ENCODE results near the gene VSTM4.

The VSTM4 gene

DNA sequence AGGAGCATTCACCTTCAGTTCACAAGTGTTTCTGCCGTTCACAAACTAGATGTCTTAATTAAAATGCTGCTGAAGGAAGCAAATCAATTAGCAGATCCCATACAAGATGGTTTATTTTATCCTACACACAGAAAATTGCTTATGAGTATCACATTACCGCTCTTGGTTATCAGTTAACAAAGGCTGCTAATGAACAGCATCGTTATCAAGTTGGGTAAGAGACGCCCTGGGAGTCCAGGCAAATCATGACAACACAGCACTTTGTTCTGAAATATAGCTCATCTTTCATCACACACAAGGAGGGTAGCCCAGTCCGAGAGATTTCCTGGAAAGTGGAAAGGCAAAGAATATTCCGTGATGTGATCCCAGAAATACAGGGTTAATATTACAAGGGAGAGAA, 39.3 kb upstream of the VSTM4 start:
- no peak for DNase-seq (ENCODE audit: low spot score)
- in situ Hi-C loops (cut with MboI; ENCODE audit: low sequenced_read_pairs, unreplicated experiment) = loop anchor here (25.0 kb wide), 1 partner anchor 492 kb away; no protein-coding TSS in a partner anchor
- TF ChIP-seq, protein P1, sequence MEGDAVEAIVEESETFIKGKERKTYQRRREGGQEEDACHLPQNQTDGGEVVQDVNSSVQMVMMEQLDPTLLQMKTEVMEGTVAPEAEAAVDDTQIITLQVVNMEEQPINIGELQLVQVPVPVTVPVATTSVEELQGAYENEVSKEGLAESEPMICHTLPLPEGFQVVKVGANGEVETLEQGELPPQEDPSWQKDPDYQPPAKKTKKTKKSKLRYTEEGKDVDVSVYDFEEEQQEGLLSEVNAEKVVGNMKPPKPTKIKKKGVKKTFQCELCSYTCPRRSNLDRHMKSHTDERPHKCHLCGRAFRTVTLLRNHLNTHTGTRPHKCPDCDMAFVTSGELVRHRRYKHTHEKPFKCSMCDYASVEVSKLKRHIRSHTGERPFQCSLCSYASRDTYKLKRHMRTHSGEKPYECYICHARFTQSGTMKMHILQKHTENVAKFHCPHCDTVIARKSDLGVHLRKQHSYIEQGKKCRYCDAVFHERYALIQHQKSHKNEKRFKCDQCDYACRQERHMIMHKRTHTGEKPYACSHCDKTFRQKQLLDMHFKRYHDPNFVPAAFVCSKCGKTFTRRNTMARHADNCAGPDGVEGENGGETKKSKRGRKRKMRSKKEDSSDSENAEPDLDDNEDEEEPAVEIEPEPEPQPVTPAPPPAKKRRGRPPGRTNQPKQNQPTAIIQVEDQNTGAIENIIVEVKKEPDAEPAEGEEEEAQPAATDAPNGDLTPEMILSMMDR (IDR thresholded peaks at IDR 0.05; ENCODE audit: borderline replicate concordance, control extremely low read depth, extremely low read depth, insufficient read depth, missing control alignments) = no peak

DNA sequence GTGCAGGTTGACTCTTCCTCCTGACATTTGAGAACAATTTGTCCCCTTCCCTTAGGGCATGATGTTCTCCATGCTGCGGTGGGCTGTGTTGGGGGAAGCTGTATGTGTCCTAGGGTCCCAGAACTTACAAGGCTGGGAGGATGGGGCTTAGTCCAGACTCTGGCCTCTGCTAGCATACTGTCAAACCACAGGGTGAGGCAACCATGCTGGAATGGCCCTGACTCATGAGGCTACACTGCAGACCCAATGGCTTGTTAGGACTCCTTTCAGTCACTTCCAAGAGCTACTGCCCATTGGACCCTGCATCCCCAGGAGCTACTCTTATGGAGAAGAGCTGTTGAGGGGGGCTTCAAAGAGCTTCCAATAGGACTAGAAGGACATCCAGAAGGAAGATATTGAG, 38.6 kb upstream of the VSTM4 start:
- in situ Hi-C loops (cut with MboI; ENCODE audit: low sequenced_read_pairs, unreplicated experiment) = loop anchor here (25.0 kb wide), 1 partner anchor 492 kb away; no protein-coding TSS in a partner anchor
- TF ChIP-seq, protein P1 (IDR thresholded peaks at IDR 0.05; ENCODE audit: borderline replicate concordance, control extremely low read depth, extremely low read depth, insufficient read depth, missing control alignments) = no peak
- DNase-seq (ENCODE audit: low spot score) = no peak

DNA sequence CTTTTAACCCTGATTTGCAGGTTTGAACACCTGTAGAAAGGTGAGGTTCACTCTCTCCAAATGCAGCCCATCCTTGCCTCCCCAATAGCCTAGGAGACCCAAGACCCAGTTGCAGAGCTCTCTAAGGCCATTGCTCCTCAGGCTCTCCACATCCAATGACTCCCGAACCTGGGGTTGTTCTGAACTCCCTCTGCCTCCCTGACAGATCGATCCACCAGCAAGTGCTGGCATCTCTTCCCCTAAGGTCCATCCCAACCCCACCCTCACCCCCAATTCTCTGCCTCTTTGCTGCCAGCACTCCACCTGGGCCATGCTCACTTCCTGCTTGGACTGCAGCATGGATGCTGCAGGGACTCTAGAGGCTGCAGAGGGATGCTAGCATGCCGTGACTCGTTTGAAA, 37.8 kb upstream of the VSTM4 start:
- TF ChIP-seq, protein P1 (IDR thresholded peaks at IDR 0.05; ENCODE audit: borderline replicate concordance, control extremely low read depth, extremely low read depth, insufficient read depth, missing control alignments) = no peak
- no peak for DNase-seq (ENCODE audit: low spot score)
- in situ Hi-C loops (cut with MboI; ENCODE audit: low sequenced_read_pairs, unreplicated experiment) = loop anchor here (25.0 kb wide), 1 partner anchor 491 kb away; no protein-coding TSS in a partner anchor

DNA sequence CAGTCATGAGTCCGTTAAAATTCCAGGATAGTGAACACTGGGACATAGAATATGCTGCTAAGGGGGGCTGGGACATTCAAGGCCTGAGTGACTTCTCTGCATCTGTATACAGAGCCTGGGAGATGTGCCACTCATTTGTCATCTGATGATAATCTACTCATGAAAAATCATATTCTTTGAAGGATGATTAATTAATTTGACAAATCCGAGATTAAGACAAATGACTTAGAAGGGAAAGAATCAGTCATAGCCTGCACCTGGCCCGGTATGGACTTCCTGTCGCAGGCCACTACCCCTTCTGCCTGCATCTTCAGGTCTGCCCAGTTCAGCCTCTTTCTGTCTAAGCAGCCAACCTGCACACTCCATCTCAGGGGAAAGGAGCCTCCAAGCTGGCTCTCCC, 37.3 kb upstream of the VSTM4 start:
- no peak for DNase-seq (ENCODE audit: low spot score)
- in situ Hi-C loops (cut with MboI; ENCODE audit: low sequenced_read_pairs, unreplicated experiment) = loop anchor here (25.0 kb wide), 1 partner anchor 490 kb away; no protein-coding TSS in a partner anchor
- TF ChIP-seq, protein P1 (IDR thresholded peaks at IDR 0.05; ENCODE audit: borderline replicate concordance, control extremely low read depth, extremely low read depth, insufficient read depth, missing control alignments) = no peak

GRCh38 chr10:49152037-49152436, 36.7 kb upstream of the VSTM4 start:
- no peak for DNase-seq (ENCODE audit: low spot score)
- in situ Hi-C loops (cut with MboI; ENCODE audit: low sequenced_read_pairs, unreplicated experiment) = loop anchor here (25.0 kb wide), 1 partner anchor 490 kb away; no protein-coding TSS in a partner anchor
- TF ChIP-seq, protein P1 (IDR thresholded peaks at IDR 0.05; ENCODE audit: borderline replicate concordance, control extremely low read depth, extremely low read depth, insufficient read depth, missing control alignments) = no peak

GRCh38 chr10:49151481-49151880, 36.2 kb upstream of the VSTM4 start:
- no peak for DNase-seq (ENCODE audit: low spot score)
- in situ Hi-C loops (cut with MboI; ENCODE audit: low sequenced_read_pairs, unreplicated experiment) = loop anchor here (25.0 kb wide), 1 partner anchor 489 kb away; no protein-coding TSS in a partner anchor
- TF ChIP-seq, protein P1 (IDR thresholded peaks at IDR 0.05; ENCODE audit: borderline replicate concordance, control extremely low read depth, extremely low read depth, insufficient read depth, missing control alignments) = no peak
